Jurkat, Clone E6-1 (cell line): Measurements from ENCODE around the gene PTX4.

Experiments used
- DNase-seq: peaks from one replicate; pipeline ENCODE4 v3.0.0-alpha.2; 2011; ENCODE audit warnings: low read depth, low spot score
- H3K4me3 ChIP-seq: 2 replicates; pipeline ENCODE4 v1.5.1; 2011; ENCODE audit warnings: mild to moderate bottlenecking, low read length, control low read depth, moderate library complexity

The PTX4 gene

GRCh38 chr16:1468426-1468810 lies 20.3 kb downstream of the PTX4 start:
- DNase-seq, result no peak
- no peak overlapping the region for H3K4me3 ChIP-seq

DNA sequence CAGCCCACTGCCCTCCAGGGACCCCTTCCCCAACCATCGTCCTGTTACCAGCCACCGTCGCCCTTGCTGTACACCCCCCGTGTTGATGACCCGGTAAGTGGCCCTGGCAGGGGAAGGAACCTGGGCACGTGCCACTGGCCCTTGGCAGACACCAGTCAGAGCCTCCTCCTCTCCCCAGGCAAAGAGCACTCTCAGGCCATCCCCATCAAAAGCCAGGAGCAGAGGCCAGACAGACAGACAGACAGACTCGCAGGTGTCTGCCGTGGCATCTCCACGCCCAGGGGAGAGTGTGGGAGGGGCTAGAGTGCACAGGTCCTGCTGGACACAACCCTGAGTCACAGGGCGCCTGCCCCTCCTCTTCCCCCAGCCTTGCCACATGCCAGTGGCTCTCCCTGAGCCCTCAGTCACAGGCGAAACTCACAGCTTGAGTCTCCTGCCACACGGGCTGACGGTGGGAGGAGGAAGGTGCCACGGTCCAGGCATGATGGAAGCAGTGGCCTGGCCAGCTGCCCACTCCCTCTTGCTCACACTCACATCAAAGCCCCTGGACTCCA lies 21.7 kb downstream of the PTX4 start:
- no peak for DNase-seq
- H3K4me3 ChIP-seq, result no peak overlapping the region

- H3K4me3 ChIP-seq, result no peak overlapping the region
- DNase-seq, result no peak
These were observed 22.7 kb downstream of the PTX4 start for GRCh38 chr16:1466054-1466453.

GRCh38 chr16:1465567-1465915 lies 23.2 kb downstream of the PTX4 start:
- H3K4me3 ChIP-seq, result no peak overlapping the region
- no peak for DNase-seq

GRCh38 chr16:1464894-1465566 lies 23.7 kb downstream of the PTX4 start:
- no peak for DNase-seq
- no peak overlapping the region for H3K4me3 ChIP-seq

GRCh38 chr16:1464196-1464893 lies 24.4 kb downstream of the PTX4 start:
- no peak for DNase-seq
- no peak overlapping the region for H3K4me3 ChIP-seq

GRCh38 chr16:1461146-1461545 lies 27.6 kb downstream of the PTX4 start:
- H3K4me3 ChIP-seq, result no peak overlapping the region
- no peak for DNase-seq

DNA sequence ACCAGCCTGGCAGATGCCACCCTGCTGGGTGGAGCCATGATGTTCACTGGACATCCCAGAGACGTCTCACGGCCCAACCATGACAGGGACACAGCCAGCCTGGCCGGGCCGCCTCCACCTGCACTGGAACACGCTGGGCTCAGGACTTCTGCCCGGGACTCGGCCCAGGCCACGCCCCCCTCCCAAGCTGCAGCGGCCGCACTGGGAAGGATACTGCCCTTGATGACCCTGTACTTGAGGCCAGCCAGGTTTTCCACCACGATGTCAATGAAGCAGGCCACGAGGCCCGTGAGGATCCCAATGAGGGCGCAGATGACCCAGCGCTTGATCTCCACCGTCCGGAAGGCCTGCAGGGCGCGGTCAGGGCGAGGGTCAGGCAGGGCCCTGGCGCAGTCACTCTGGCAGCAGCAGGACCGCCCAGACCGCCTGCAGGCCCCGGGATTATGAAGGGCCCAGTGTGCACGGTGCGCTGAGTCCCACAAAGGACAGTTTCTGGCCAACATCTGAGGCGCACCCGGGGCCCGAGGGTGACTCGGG lies 28.1 kb downstream of the PTX4 start:
- H3K4me3 ChIP-seq, result no peak overlapping the region
- DNase-seq, result no peak

DNA sequence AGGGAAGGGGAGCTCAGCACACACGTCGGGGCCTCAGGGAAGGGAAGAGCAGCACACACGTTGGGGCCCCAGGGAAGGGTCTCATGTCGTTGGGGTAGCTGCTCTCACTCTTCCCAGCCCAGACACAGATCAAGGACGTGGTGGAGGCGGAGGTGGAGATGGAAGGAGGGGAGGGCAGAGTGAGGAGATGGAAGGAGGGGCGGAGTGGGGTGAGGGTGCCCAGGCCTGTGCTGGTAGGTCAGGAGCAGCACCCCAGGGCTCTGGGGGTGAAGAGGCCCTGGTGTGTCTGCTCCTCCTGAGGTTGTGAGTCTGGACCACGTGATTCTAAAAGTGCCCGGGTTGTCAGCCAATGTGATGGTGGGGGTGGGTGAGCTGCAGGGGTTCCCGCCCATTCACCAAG lies 28.8 kb downstream of the PTX4 start:
- DNase-seq, result no peak
- H3K4me3 ChIP-seq, result no peak overlapping the region

GRCh38 chr16:1458977-1459341 lies 29.8 kb downstream of the PTX4 start:
- no peak for DNase-seq
- no peak overlapping the region for H3K4me3 ChIP-seq

- no peak overlapping the region for H3K4me3 ChIP-seq
- no peak for DNase-seq
These were observed 30.3 kb downstream of the PTX4 start for GRCh38 chr16:1458336-1458976.

DNA sequence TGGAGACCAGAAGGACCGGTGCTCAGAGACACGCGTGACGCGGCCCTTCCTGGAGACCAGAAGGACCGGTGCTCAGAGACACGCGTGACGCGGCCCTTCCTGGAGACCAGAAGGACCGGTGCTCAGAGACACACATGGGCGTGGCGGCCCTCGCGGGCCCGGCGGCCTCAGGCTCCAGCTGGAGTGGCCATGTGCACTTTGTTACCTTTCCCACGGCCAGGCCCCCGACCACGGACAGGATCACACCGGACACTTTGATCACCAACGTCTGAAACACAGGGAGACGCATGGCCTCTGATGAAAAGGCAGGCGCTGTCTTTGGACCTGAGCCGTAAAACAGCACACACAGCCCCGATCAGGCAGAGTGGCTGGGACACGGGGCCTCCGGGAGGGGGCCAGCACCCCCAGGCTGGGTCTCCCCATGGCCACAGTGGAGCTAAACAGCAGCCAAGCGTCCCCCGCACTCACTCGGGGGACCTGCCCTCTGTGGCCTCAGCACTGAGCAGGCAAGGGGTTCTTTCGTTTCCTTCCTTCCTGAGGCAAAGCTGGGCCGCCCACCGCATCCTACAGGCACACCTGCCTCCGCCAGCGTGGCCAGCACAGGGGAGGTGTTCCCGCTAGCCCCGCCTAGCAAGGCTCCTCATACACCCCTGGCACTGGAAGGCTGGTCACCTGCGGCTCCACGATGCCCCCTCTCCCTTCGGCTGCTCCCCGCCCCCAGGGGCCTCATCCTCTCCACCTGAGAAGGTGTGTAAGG lies 31.1 kb downstream of the PTX4 start:
- no peak overlapping the region for H3K4me3 ChIP-seq
- DNase-seq, result no peak

DNA sequence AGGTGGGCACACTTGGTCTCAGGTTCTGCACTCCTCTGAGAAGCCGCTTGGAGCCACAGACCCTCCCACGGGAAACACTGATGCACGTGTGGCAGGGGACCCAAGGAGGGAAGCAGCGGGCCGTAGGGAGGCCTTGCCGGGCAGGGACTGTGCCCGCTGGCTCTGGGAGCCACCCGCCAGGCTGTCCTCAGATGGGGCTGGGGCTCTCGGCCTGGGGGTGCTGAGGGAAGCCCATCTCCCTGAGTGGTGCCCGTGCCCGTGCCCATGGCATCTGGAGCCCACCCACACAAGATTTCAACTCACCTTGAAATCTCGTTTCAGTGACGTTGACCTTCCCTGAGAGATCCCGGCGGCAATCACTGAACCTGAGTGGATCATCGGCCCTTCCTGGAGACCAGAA lies 31.8 kb downstream of the PTX4 start:
- no peak for DNase-seq

DNA sequence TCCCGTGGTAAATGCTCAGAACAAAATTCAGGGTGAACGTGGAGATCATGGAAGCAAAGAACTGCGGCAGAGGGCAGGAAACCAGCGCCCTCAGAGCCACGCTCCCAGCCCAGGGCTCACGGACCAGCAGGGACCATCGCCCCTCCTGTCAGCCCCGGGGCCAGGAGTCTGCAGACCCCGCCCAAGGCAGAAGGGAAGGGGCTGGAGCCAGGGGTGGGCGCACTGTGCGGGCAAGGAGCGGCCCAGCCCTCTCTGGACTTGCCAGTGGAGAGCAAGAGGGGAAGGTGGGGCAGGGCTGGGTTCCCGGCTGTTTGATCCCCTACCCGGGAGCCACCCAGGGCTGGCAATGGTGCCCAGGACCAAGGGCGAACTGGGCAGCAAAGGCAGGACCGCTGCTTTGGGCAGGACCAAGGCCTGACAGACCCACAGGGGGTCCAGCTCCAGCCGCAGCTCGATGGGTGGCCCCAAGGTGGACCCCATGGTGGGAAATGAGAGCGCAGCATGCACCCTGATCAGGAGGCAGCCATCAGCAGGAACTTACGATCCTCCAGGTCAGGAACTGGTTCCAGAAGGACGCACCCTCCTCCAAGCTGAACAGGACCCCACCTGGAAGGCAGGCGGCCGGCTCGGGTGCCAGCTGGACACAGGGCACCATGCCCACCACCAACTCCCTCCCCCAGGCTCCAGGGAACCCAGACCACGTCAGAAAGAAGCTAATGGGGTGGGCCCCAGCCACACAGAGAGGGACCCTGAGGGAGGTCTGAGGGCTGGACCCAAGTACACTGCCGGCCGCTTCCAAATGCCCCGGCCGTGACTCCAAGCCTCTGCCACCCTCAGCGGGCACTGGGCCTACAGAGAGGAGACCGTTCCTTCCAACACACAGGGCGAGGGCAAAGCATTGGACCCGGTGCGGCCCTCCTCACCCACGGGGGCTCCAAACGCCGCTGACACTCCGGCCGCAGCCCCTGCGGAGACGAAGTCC lies 33.3 kb downstream of the PTX4 start:
- DNase-seq, result no peak
- H3K4me3 ChIP-seq, result no peak overlapping the region

More for the DNA sequence above, 31.8 kb downstream of the PTX4 start:
- H3K4me3 ChIP-seq, result no peak overlapping the region

GRCh38 chr16:1454561-1454960 lies 34.2 kb downstream of the PTX4 start:
- H3K4me3 ChIP-seq, result no peak overlapping the region

DNA sequence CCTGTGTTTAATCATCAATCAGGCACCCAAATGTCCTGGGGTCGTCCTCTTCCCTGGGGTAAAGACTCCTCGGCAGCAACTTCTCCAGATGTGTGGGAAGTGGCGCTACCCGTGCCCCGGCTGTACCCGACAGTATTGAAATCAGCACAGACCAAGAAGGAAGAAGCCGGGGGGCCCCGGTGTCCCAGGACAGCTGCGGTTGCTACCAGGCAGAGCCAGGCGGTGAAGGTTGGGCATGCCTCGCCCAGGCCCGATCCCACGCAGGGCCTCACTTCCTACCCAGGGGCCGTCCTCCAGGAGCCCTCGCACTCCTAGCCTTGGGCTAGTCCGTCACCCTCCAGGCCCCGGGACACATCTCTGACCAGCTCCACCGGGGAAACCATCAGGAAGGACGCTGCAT lies 35.4 kb downstream of the PTX4 start:
- H3K4me3 ChIP-seq, result no peak overlapping the region
- DNase-seq, result no peak

More at GRCh38 chr16:1454561-1454960, 34.2 kb downstream of the PTX4 start:
- no peak for DNase-seq

GRCh38 chr16:1452530-1452929 lies 36.2 kb downstream of the PTX4 start:
- no peak for DNase-seq
- no peak overlapping the region for H3K4me3 ChIP-seq

GRCh38 chr16:1451702-1452392 lies 36.9 kb downstream of the PTX4 start:
- no peak for DNase-seq
- H3K4me3 ChIP-seq, result no peak overlapping the region
